T-helper 17 cell (primary cell): ENCODE data around the gene MAB21L3. TPM values are rescaled to one million over a fixed set of nuclear protein-coding genes. Genes with fewer than 3 reads are reported as not detected.
A peak's percentile ranks its signal among the peaks of the same experiment; 100 is the strongest.

Source experiments
- ATAC-seq: fragments of 150-1000 bp; cut with Tn5 transposase; 2 replicates; pipeline ENCODE4 v1.10.0; 2021; ENCODE audit warnings: mild to moderate bottlenecking, moderate library complexity
- DNase-seq, 3 donors: peaks; one replicate each; pipeline versions ENCODE4 v3.0.0 to v3.0.0-alpha.2; 2020 to 2021
- H3K9me3 ChIP-seq: one replicate; pipeline ENCODE4 v1.7.0; 2013; ENCODE audit warnings: low read length, mild to moderate bottlenecking; ENCODE audit not compliant: control insufficient read depth, poor library complexity, severe bottlenecking
- H3K27ac Mint-ChIP-seq: one replicate; pipeline ENCODE4 v1.8.0; 2022; ENCODE audit warnings: mild to moderate bottlenecking, moderate library complexity, mixed read lengths
- H3K27me3 Mint-ChIP-seq: one replicate; pipeline ENCODE4 v1.8.0; 2022; ENCODE audit warnings: mixed read lengths
- H3K36me3 Mint-ChIP-seq: one replicate; pipeline ENCODE4 v1.8.0; 2022; ENCODE audit warnings: low read depth, mixed read lengths
- H3K4me1 Mint-ChIP-seq: one replicate; pipeline ENCODE4 v1.8.0; 2022; ENCODE audit warnings: mild to moderate bottlenecking, mixed read lengths
- H3K4me3 Mint-ChIP-seq: one replicate; pipeline ENCODE4 v1.8.0; 2022; ENCODE audit warnings: mild to moderate bottlenecking, moderate library complexity, mixed read lengths
- total RNA-seq, 4 donors: library from RNA in 2 of 4; stranded (reverse) in 2 of 4; gene quantifications; one replicate each; pipeline ENCODE4 v1.2.3 and lab custom pipeline; 2022 to 2026

Gene MAB21L3
- total RNA-seq, 2 donors from 2014 or later = not detected

GRCh38 chr1:116152577-116152943 lies 41.4 kb downstream of the MAB21L3 start:
- DNase-seq (no peak), ATAC-seq (no peak)
- peaks cover 19% of the 10 kb centered on the region for H3K4me1 Mint-ChIP-seq
- H3K9me3 ChIP-seq = no peaks in the 10 kb centered on the region
- H3K36me3 Mint-ChIP-seq = peaks cover 3% of the 10 kb centered on the region
- H3K27me3 Mint-ChIP-seq = peaks cover 8% of the 10 kb centered on the region
- H3K27ac Mint-ChIP-seq = peak overlapping the region; percentile 81
- peak overlapping the region; percentile 84 for H3K4me3 Mint-ChIP-seq

GRCh38 chr1:116152950-116153691 lies 41.9 kb downstream of the MAB21L3 start:
- DNase-seq (no peak), ATAC-seq (no peak)
- peaks cover 8% of the 10 kb centered on the region for H3K27me3 Mint-ChIP-seq
- no peaks in the 10 kb centered on the region for H3K9me3 ChIP-seq
- peaks cover 19% of the 10 kb centered on the region for H3K4me1 Mint-ChIP-seq
- H3K27ac Mint-ChIP-seq = no peak overlapping the region
- H3K36me3 Mint-ChIP-seq = peaks cover 3% of the 10 kb centered on the region
- no peak overlapping the region for H3K4me3 Mint-ChIP-seq

- peaks cover 8% of the 10 kb centered on the region for H3K27me3 Mint-ChIP-seq
- no peaks in the 10 kb centered on the region for H3K9me3 ChIP-seq
- peaks cover 3% of the 10 kb centered on the region for H3K36me3 Mint-ChIP-seq
- DNase-seq (no peak), ATAC-seq (no peak)
- no peak overlapping the region for H3K27ac Mint-ChIP-seq
- H3K4me3 Mint-ChIP-seq = no peak overlapping the region
- peaks cover 19% of the 10 kb centered on the region for H3K4me1 Mint-ChIP-seq
Observed at GRCh38 chr1:116153692-116154031, 42.5 kb downstream of the MAB21L3 start.

- H3K36me3 Mint-ChIP-seq = peaks cover 3% of the 10 kb centered on the region
- no peak overlapping the region for H3K4me3 Mint-ChIP-seq
- no peaks in the 10 kb centered on the region for H3K9me3 ChIP-seq
- H3K4me1 Mint-ChIP-seq = peaks cover 19% of the 10 kb centered on the region
- no peak for ATAC-seq
- peaks cover 8% of the 10 kb centered on the region for H3K27me3 Mint-ChIP-seq
- DNase-seq = no peak
- no peak overlapping the region for H3K27ac Mint-ChIP-seq
Observed at GRCh38 chr1:116154536-116154935, 43.3 kb downstream of the MAB21L3 start.

- no peak overlapping the region for H3K4me3 Mint-ChIP-seq
- H3K4me1 Mint-ChIP-seq = peaks cover 2% of the 10 kb centered on the region
- DNase-seq (no peak), ATAC-seq (no peak)
- no peaks in the 10 kb centered on the region for H3K9me3 ChIP-seq
- H3K36me3 Mint-ChIP-seq = peaks cover 3% of the 10 kb centered on the region
- H3K27ac Mint-ChIP-seq = no peak overlapping the region
- H3K27me3 Mint-ChIP-seq = peaks cover 8% of the 10 kb centered on the region
Observed at GRCh38 chr1:116157096-116157495, 45.9 kb downstream of the MAB21L3 start.

GRCh38 chr1:116159177-116159576 lies 48.0 kb downstream of the MAB21L3 start:
- ATAC-seq (no peak), DNase-seq (no peak)
- H3K27ac Mint-ChIP-seq = no peak overlapping the region
- H3K9me3 ChIP-seq = no peaks in the 10 kb centered on the region
- H3K36me3 Mint-ChIP-seq = peaks cover 3% of the 10 kb centered on the region
- H3K27me3 Mint-ChIP-seq = peaks cover 8% of the 10 kb centered on the region
- H3K4me1 Mint-ChIP-seq = no peaks in the 10 kb centered on the region
- H3K4me3 Mint-ChIP-seq = no peak overlapping the region

- Mint-ChIP-seq H3K27ac (no peak overlapping the region), H3K27me3 (peaks cover 4% of the 10 kb centered on the region), H3K36me3 (peaks cover 3% of the 10 kb centered on the region), H3K4me3 (no peak overlapping the region), H3K4me1 (no peaks in the 10 kb centered on the region)
- H3K9me3 ChIP-seq = no peaks in the 10 kb centered on the region
- no peak for ATAC-seq
- no peak for DNase-seq
Observed at GRCh38 chr1:116159611-116160010, 48.4 kb downstream of the MAB21L3 start.

GRCh38 chr1:116161390-116161789 lies 50.2 kb downstream of the MAB21L3 start:
- peaks cover 3% of the 10 kb centered on the region for H3K4me1 Mint-ChIP-seq
- peaks cover 3% of the 10 kb centered on the region for H3K36me3 Mint-ChIP-seq
- H3K9me3 ChIP-seq = no peaks in the 10 kb centered on the region
- no peak overlapping the region for H3K27ac Mint-ChIP-seq
- ATAC-seq (no peak), DNase-seq (no peak)
- no peak overlapping the region for H3K4me3 Mint-ChIP-seq
- no peaks in the 10 kb centered on the region for H3K27me3 Mint-ChIP-seq

- no peaks in the 10 kb centered on the region for H3K9me3 ChIP-seq
- no peaks in the 10 kb centered on the region for H3K27me3 Mint-ChIP-seq
- no peak overlapping the region for H3K4me3 Mint-ChIP-seq
- H3K4me1 Mint-ChIP-seq = peaks cover 3% of the 10 kb centered on the region
- H3K27ac Mint-ChIP-seq = no peak overlapping the region
- ATAC-seq (no peak), DNase-seq (no peak)
- H3K36me3 Mint-ChIP-seq = peaks cover under 1% of the 10 kb centered on the region
Observed at GRCh38 chr1:116161877-116162390, 50.7 kb downstream of the MAB21L3 start.

- no peak for DNase-seq
- no peak overlapping the region for H3K27ac Mint-ChIP-seq
- no peaks in the 10 kb centered on the region for H3K27me3 Mint-ChIP-seq
- no peaks in the 10 kb centered on the region for H3K9me3 ChIP-seq
- no peaks in the 10 kb centered on the region for H3K36me3 Mint-ChIP-seq
- H3K4me3 Mint-ChIP-seq = no peak overlapping the region
- ATAC-seq = no peak
- H3K4me1 Mint-ChIP-seq = peaks cover 9% of the 10 kb centered on the region
Observed at GRCh38 chr1:116163533-116163932, 52.3 kb downstream of the MAB21L3 start.

- H3K4me1 Mint-ChIP-seq = peaks cover 15% of the 10 kb centered on the region
- ATAC-seq (no peak), DNase-seq (no peak)
- no peaks in the 10 kb centered on the region for H3K27me3 Mint-ChIP-seq
- H3K27ac Mint-ChIP-seq = no peak overlapping the region
- H3K4me3 Mint-ChIP-seq = no peak overlapping the region
- H3K36me3 Mint-ChIP-seq = no peaks in the 10 kb centered on the region
- no peaks in the 10 kb centered on the region for H3K9me3 ChIP-seq
Observed at GRCh38 chr1:116164150-116164549, 53.0 kb downstream of the MAB21L3 start.

- H3K9me3 ChIP-seq = no peaks in the 10 kb centered on the region
- ATAC-seq (no peak), DNase-seq (no peak)
- Mint-ChIP-seq H3K27me3 (peaks cover under 1% of the 10 kb centered on the region), H3K36me3 (no peaks in the 10 kb centered on the region), H3K4me3 (no peak overlapping the region), H3K27ac (no peak overlapping the region), H3K4me1 (peaks cover 16% of the 10 kb centered on the region)
Observed at GRCh38 chr1:116164604-116165368, 53.6 kb downstream of the MAB21L3 start.

- Mint-ChIP-seq H3K27ac (no peak overlapping the region), H3K4me3 (no peak overlapping the region), H3K4me1 (peaks cover 16% of the 10 kb centered on the region), H3K27me3 (peaks cover 4% of the 10 kb centered on the region), H3K36me3 (no peaks in the 10 kb centered on the region)
- no peaks in the 10 kb centered on the region for H3K9me3 ChIP-seq
- ATAC-seq (no peak), DNase-seq (no peak)
Observed at GRCh38 chr1:116165572-116165971, 54.4 kb downstream of the MAB21L3 start.
